GM21390 (cell line): ENCODE results near the gene CIB2.
A peak's percentile ranks its signal among the peaks of the same experiment; 100 is the strongest.

Source experiments
- ATAC-seq: cut with Tn5 transposase; IDR thresholded peaks from one replicate; pipeline ENCODE4 v1.9.1; 2021; ENCODE audit not compliant: unreplicated experiment

CIB2 gene

DNA sequence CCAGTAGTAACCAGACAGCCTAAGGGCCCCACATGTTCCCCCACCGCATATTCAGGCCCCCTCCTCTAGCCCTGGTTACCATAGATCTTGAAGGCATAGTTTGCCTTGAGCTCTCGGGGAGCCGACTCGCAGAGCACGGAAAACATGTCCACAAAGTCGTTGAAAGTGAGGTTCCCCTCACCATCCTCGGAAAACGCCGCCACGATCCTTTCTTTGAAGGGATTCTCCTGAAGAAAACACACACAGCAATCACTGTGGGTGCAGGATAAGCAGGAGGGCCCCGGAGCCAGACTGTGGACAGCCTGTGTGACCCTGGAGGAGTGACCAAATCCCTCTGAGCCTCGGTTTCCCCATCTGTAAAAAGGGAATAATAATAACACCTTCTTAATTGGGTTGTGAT, 22.1 kb downstream of the CIB2 start:
- no peak for ATAC-seq

DNA sequence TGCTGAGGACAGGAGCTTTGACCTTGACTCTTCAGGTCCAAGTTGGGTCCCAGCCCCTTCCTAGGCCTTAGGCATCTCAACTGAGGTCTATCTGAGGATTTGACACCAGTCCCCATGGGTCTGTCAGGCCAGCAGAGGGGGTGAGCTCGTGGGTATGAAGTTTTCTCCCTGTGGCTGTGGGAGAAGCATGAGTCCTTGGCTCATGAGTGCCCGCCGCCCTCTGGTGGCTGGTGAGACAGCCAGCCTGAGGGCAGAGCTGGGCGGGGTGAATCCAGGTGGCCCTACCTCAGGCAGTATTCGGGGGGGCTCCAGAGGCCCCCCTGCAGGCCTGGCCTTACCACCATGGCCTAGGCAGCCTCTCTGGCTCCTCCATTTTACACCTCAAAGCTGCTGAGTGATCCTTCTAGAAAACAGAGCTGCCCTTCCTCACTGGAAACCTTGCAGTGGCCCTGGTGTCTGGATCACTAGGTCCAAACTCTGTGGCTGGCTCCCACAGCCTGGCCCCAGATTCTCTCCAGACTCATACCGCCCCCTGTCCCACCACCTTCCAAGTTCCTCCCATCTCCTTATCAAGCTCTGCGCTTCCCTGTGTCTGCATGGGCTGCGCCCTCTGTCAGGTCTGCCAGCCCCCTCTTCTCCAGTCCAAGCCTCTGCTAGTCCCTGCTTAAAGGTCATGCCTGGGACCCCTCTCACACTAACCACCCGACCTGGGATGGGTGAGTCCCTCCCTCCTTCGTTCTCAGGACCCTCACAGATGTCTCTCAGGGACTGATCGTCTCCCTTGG, 22.8 kb downstream of the CIB2 start:
- ATAC-seq = peak; percentile 48

- no peak for ATAC-seq
These were observed 23.8 kb downstream of the CIB2 start for GRCh38 chr15:78107471-78107870.

GRCh38 chr15:78105476-78106241, 25.6 kb downstream of the CIB2 start:
- no peak for ATAC-seq

- no peak for ATAC-seq
These were observed 26.4 kb downstream of the CIB2 start for GRCh38 chr15:78104566-78105475.

- ATAC-seq = no peak
These were observed 27.1 kb downstream of the CIB2 start for GRCh38 chr15:78104119-78104479.

DNA sequence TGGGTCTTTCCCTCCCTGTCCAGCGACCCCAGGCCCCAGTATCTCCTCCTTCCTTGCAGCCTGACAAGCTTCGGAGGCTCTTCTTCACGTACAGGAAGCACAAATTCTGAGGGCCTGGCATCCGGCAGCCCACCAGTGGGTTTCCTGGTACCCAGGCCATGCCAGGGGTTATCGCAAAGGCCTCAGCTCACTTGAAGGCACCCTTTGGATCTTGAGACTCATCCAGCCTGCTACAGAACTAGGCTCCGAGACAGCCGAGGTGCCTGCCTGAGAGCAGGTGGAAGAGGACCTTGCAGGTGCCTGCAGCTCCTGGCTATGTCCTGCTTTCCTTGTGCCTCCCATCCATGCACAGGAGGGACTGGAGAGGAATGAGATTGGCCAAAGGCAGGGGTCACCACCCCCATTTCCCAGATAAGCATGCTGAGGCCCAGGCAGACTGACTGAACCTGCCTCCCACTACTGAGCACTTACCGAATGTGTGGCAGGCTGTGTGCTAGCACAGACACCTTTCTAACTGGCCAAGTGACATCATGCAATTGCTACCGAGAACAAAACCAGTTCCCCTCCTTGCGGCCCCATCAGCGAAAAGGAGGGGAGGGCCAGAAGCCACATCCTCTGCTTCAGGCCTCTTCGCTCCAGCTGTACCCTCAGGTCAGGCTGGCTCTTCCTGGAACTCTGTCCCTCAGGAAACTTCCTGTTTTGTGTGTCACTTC, 27.7 kb downstream of the CIB2 start:
- peak; percentile 92 for ATAC-seq

DNA sequence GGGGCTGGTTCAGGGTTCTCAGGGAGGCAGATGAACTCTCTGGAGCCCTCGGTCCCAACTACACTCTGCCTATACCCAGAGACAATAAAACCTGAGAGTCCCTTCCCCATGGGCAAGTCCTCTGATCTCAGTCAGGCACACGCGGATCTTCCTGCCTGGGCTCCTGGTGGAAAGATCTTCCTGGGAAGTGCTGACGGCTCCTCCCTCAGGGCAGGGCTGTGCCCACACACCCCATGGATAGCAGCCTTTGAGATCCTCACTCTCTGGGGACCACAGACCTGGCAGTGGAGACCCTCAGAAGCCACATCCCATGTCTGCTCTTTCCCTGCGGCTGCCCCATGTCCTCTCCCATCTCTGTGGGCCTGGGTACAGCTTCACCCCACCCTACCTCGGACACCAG, 28.5 kb downstream of the CIB2 start:
- ATAC-seq = no peak

DNA sequence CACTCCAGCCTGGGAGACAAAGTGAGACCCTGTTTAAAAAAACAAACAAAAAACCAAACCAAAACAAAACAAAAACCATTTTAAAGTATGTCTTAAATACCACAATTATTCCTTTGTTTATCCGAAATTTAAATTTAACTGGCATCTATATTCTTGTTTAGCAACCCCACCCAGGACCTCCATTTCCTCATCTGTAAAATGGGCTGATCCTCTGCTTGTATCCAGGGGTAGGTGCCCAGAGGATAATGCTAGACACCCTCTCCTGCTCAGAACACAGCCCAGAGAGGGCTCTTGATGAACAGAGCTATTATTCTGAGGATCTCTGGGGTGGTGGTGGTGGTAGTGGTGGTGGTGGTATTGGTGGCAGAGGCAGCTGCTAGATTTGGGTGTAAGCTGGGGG, 29.0 kb downstream of the CIB2 start:
- no peak for ATAC-seq

- ATAC-seq = no peak
These were observed 29.7 kb downstream of the CIB2 start for GRCh38 chr15:78101423-78102105.

GRCh38 chr15:78100886-78101285, 30.4 kb downstream of the CIB2 start:
- no peak for ATAC-seq

DNA sequence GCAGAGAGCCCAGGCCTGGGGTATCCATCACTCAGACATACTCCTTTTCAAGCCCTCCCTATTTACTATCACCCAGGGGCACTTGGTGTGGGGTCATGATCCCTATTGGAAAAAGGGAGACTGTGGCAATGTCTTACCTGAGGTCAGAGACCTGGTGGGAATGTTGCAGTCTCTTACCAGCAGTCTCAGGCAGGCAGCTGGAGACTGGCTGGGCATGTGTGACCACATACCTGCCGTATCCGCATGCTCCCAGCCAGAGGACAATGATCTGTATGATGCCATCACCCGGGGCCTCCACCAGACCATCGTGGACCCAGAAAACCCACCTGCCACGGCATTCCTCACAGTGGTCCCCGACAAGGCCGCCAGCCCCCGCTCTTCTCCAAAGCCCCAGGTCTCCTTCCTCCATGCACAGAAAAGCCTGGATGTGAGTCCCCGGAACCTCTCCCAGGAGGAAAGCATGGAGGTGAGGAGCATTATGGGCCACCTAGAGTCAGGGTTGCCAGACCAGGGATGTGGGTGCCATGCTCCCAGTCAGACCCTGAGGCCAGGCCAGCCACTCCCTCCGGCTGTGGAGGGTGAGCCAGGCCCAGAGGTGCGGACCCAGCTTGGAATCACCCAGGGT, 33.0 kb downstream of the CIB2 start:
- ATAC-seq = no peak

DNA sequence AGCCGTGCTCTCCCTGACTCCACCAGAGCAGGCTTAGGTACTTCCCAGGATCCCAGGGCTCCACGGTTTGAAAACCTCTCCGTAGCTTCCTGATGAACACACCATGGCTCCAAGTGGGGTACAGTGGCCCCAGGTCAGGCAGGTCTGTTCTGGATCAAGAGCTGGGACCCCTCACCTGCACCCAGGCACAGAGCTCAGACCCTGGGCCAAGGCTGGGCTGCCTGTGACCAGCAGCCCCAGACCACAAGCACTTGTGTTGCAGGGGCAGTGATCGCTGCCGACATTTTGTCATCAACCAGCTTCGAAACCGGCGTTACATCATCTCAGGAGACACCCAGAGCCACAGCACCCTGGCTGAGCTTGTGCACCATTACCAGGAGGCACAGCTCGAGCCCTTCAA, 33.6 kb downstream of the CIB2 start:
- no peak for ATAC-seq

GRCh38 chr15:78093242-78094020, 37.8 kb downstream of the CIB2 start:
- no peak for ATAC-seq

DNA sequence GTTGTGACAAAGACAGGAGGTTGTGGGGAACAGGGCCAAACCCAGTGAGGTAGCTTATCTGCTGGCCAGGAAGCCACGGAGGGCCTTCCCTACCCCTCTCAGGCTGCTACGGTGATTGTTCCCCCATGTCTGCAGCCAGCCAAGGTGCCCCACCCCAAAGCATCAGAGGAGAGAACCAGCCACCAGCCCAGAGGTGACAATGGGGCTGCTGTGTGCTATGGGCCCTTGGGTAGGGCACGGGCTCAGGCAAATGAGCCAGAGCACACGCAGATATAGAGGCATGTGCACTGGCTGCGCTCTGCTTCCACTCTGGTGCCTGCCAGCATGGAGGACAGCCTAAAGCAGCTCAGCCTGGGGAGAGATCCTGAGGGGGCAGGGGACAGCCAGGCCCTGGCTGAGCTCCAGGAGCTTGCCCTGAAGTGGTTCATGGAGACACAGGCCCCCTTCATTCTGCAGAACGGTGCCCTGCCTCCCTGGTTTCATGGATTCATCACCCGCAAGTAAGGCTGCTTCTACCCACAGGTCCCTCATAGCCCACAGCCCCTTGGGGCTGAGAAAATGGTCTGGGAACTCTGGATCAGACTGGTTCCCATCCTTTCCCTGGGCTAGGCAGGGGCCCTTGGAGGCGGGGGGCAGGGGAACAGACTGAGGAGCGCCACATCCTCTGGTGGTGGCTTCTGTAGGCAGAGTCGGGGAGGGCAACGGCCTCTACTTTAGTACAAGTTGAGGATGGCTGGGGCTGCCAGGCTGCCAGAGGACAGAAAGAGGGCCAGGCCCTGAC, 38.8 kb downstream of the CIB2 start, which contains the start of gene SH2D7:
Gene SH2D7 (plus strand): TSS at position 301 of the 781 bp plus-strand sequence. CDS start 24 bp downstream, at position 325.
- no peak for ATAC-seq

DNA sequence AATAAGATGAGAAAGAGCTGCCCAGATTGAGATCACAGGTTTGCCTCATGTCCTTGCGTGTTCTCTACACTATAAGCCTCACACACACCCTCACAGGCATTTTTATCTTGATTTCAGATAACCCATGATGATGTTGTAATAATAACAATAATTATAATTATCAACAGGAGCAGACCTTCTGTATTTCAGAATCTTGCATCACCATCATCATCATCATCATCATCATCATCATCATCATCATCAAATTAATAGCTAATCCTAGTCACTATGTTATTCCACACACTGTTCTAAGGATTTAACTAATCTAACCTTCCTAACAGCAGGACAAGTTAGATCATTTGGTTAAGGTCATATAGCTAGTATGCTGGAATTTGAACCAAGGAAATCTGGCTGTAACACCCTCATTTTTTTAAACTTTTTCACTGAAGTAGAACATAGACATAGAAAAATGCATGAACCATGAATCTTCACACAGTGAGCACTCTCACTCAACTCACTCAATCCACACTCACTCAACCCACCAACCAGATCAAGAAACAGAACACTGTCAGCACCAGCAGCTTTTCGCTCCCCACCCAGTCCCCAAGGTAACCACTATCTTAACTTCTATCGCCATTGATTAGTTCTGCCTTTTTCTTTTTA, 40.7 kb downstream of the CIB2 start:
- no peak for ATAC-seq

GRCh38 chr15:78088773-78089080, 42.5 kb downstream of the CIB2 start:
- no peak for ATAC-seq
